AG10803 (cell line): Measurements from ENCODE around the gene TVP23A.

Experiments used
- DNase-seq: peaks from one replicate; pipeline ENCODE4 v3.0.0; 2010; ENCODE audit warnings: low read depth
- H3K4me3 ChIP-seq: 2 replicates; pipeline ENCODE4 v1.5.1; 2011; ENCODE audit warnings: mild to moderate bottlenecking, low read length, control low read depth
- CTCF ChIP-seq: conservative IDR thresholded peaks from 2 replicates; pipeline ENCODE4 v1.5.1; 2011; ENCODE audit warnings: mild to moderate bottlenecking, low read length, control low read depth, inconsistent platforms

The TVP23A gene

GRCh38 chr16:10828851-10829366, 10.3 kb upstream of the TVP23A start:
- peak overlapping the region; percentile 26 for H3K4me3 ChIP-seq
- no peak for TF ChIP-seq CTCF
- DNase-seq = peak; percentile 89

GRCh38 chr16:10827691-10828341, 9.2 kb upstream of the TVP23A start:
- peak; percentile 91 for DNase-seq
- no peak for TF ChIP-seq CTCF
- H3K4me3 ChIP-seq = no peak overlapping the region

DNA sequence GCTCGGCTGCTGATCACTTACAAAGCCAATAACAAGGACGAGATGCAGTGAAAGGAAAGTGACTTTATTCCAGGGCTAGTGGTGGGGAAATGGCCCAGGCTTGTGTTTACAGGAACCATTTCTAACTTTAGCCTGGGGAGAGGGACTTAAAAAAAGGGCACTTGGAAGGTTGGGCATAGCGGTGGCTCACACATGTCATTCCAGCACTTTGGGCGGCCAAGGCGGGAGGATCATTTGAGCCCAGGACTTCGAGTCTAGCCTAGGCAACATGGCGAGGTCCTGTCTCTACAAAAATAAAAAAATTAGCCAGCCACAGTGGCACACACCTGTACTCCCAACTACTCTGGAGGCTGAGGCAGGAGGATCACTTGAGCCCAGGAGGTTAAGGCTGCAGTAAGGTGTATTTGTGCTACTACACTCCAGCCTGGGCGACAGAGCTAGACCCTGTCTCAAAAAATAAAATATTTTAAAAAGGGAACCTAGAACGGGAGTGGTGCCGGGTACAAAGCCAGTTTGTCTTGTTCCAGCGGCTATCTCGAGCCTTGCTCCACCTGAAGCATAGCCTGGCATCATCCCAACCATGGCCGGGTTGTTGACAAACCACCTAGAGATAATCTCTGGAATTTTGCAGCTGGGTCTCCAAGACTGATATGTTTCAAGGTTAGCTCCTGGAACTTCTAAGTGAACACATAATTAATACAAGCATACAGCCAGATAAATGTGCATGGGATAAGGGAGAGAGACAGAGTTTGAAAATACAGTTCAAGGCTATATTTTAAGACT, 5.7 kb upstream of the TVP23A start:
- no peak overlapping the region for H3K4me3 ChIP-seq
- DNase-seq = no peak
- TF ChIP-seq CTCF = no peak

DNA sequence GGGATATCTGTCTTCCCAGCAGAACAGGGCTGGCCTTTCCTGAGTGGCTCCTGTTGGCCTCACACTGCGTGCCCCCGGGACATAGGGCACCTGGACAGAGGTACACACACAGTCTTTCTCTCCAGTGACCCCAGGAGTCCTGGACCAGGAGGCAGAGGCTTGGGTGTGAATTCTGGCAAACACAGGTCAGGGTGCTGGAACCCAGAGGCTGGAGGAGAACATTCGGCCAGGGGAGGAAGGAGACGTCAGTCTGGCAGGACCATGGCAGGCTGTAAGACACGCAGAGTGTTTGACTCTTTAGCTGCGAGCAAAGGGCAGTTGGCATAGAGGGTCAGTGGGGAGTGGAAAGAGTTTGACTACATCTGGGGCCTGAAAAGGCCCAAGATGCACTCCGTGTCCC, 4.1 kb upstream of the TVP23A start:
- no peak for DNase-seq
- H3K4me3 ChIP-seq = no peak overlapping the region
- no peak for TF ChIP-seq CTCF

DNA sequence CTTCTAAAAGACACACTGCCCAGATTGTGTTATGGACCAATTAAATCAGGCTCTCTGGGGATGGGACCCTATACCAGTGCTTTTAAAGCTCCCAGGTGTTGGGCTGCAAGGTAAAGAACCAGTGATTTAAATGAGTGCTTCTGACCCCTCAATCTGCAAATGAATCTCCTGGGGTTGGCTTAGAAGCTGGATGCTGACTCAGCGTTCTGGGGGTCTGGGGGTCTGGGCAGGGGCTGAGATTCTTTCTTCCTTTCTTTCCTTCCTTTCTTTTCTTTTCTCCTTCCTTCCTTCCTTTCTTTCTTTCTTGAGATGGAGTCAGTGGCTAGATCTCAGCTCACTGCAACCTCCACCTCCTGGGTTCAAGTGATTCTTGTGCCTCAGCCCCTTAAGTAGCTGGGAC, 2.0 kb upstream of the TVP23A start:
- no peak for TF ChIP-seq CTCF
- no peak for DNase-seq
- no peak overlapping the region for H3K4me3 ChIP-seq

GRCh38 chr16:10817514-10817913, 1.1 kb downstream of the TVP23A start:
- DNase-seq = no peak
- H3K4me3 ChIP-seq = no peak overlapping the region
- TF ChIP-seq CTCF = no peak

- TF ChIP-seq CTCF = no peak
- H3K4me3 ChIP-seq = no peak overlapping the region
- DNase-seq = no peak
These were observed 5.5 kb downstream of the TVP23A start for GRCh38 chr16:10813099-10813455.
